Neural cell (in vitro differentiated cells): ENCODE data around the gene PRODH2. TPM values are rescaled to one million over a fixed set of nuclear protein-coding genes. Genes with fewer than 3 reads are reported as not detected.
"Not testable (repeated sequence)": the region's sequence is repeated elsewhere in the genome, so short reads cannot be mapped to it uniquely, and the experiment has no call there.

Source experiments
- H2AFZ ChIP-seq: fragments of 200-600, 300-800 bp; sonication (generic), shearing (Covaris generic); 2 replicates; pipeline ENCODE4 v1.6.0; 2014; ENCODE audit warnings: low read depth, mild to moderate bottlenecking, antibody characterized with exemption, low read length, moderate library complexity
- H3F3A ChIP-seq: fragments of 200-600 bp; shearing (Covaris generic); 2 replicates; pipeline ENCODE4 v1.6.1; 2016; ENCODE audit warnings: mild to moderate bottlenecking, moderate library complexity, mixed read lengths, antibody characterized with exemption, low read length; ENCODE audit not compliant: insufficient read depth, poor library complexity, severe bottlenecking
- H3K27ac ChIP-seq: fragments of 200-600, 300-800 bp; sonication (generic), shearing (Covaris generic); 2 replicates; pipeline ENCODE4 v1.5.1; 2014; ENCODE audit warnings: mild to moderate bottlenecking, low read length, moderate library complexity
- H3K27me3 ChIP-seq: fragments of 300-800, 200-600 bp; sonication (generic), shearing (Covaris generic); 2 replicates; pipeline ENCODE4 v1.6.0; 2014; ENCODE audit warnings: mild to moderate bottlenecking, low read depth, low read length, moderate library complexity; ENCODE audit not compliant: insufficient read depth
- H3K36me3 ChIP-seq: fragments of 300-800, 200-600 bp; sonication (generic), shearing (Covaris generic); 2 replicates; pipeline ENCODE4 v1.5.1; 2014; ENCODE audit warnings: mild to moderate bottlenecking, antibody characterized with exemption, low read length, moderate library complexity; ENCODE audit not compliant: insufficient read depth
- H3K4me2 ChIP-seq: fragments of 300-800, 200-600 bp; sonication (generic), shearing (Covaris generic); 2 replicates; pipeline ENCODE4 v1.6.0; 2014; ENCODE audit warnings: mild to moderate bottlenecking, low read length
- H3K4me3 ChIP-seq: fragments of 300-800, 200-600 bp; sonication (generic), shearing (Covaris generic); 2 replicates; pipeline ENCODE4 v1.5.1; 2014; ENCODE audit warnings: mild to moderate bottlenecking, low read length, moderate library complexity
- H3K79me2 ChIP-seq: fragments of 200-600 bp; shearing (Covaris generic); replicated peaks from 2 replicates; pipeline ENCODE4 v1.6.0; 2014; ENCODE audit warnings: mild to moderate bottlenecking, low read length, moderate library complexity; ENCODE audit not compliant: insufficient read depth
- H3K9ac ChIP-seq: fragments of 300-800, 200-600 bp; sonication (generic), shearing (Covaris generic); 2 replicates; pipeline ENCODE4 v1.6.1; 2016; ENCODE audit warnings: mild to moderate bottlenecking, low read length, mixed read lengths
- H3K9me2 ChIP-seq: fragments of 200-600 bp; shearing (Covaris generic); 2 replicates; pipeline ENCODE4 v1.6.1; 2016; ENCODE audit warnings: mild to moderate bottlenecking, low read length, mixed read lengths; ENCODE audit not compliant: insufficient read depth
- H3K9me3 ChIP-seq: fragments of 200-600, 300-800 bp; sonication (generic), shearing (Covaris generic); 2 replicates; pipeline ENCODE4 v1.6.1; 2016; ENCODE audit warnings: mild to moderate bottlenecking, mixed run types, low read length, moderate library complexity, mixed read lengths
- H4K20me1 ChIP-seq: fragments of 200-600 bp; shearing (Covaris generic); 2 replicates; pipeline ENCODE4 v1.6.1; 2016; ENCODE audit warnings: mild to moderate bottlenecking, mixed run types; ENCODE audit not compliant: insufficient read depth
- CTCF ChIP-seq: fragments of 450-650 bp; IDR thresholded peaks from 2 replicates; pipeline ENCODE4 v1.5.1; 2014; ENCODE audit warnings: antibody characterized with exemption, mild to moderate bottlenecking, moderate library complexity; ENCODE audit not compliant: poor library complexity, severe bottlenecking
- EP300 ChIP-seq: fragments of 450-650 bp; conservative IDR thresholded peaks from 2 replicates; pipeline ENCODE4 v1.6.1; 2014; ENCODE audit warnings: antibody characterized with exemption, mild to moderate bottlenecking, moderate library complexity; ENCODE audit not compliant: poor library complexity, severe bottlenecking
- EZH2 ChIP-seq: fragments of 200-600, 300-800 bp; shearing (Covaris generic), sonication (generic); IDR thresholded peaks from 2 replicates; pipeline ENCODE4 v1.6.1; 2014; ENCODE audit warnings: antibody characterized with exemption, low read length, borderline replicate concordance, mild to moderate bottlenecking; ENCODE audit not compliant: insufficient read depth, poor library complexity, severe bottlenecking
- MXI1 ChIP-seq: fragments of 450-650 bp; conservative IDR thresholded peaks from 2 replicates; pipeline ENCODE4 v1.6.1; 2014; ENCODE audit warnings: antibody characterized with exemption, mild to moderate bottlenecking; ENCODE audit not compliant: poor library complexity, severe bottlenecking
- POLR2AphosphoS5 ChIP-seq: IDR thresholded peaks from 2 replicates; pipeline ENCODE4 v1.6.1; 2012
- RAD21 ChIP-seq: fragments of 450-650 bp; conservative IDR thresholded peaks from 2 replicates; pipeline ENCODE4 v1.6.1; 2014; ENCODE audit warnings: antibody characterized with exemption, mild to moderate bottlenecking, moderate library complexity
- REST ChIP-seq: IDR thresholded peaks from 2 replicates; pipeline ENCODE4 v1.6.1; 2012; ENCODE audit warnings: borderline replicate concordance
- SMC3 ChIP-seq: fragments of 450-650 bp; conservative IDR thresholded peaks from 2 replicates; pipeline ENCODE4 v1.6.1; 2014; ENCODE audit warnings: antibody characterized with exemption, mild to moderate bottlenecking, moderate library complexity; ENCODE audit not compliant: poor library complexity
- TAF1 ChIP-seq: IDR thresholded peaks from 2 replicates; pipeline ENCODE4 v1.6.1; 2012; ENCODE audit warnings: low read depth
- polyA plus RNA-seq: library from polyadenylated mRNA; depleted of rRNA; stranded (reverse); fragments of >200 nt; gene quantifications from 2 replicates; pipeline ENCODE4 v1.2.3, GENCODE V29; 2014

The PRODH2 gene
- polyA plus RNA-seq, 1 donor from 2014 or later, result not detected

- Histone ChIP-seq H3K9ac (no peak overlapping the region), H3K9me2 (no peaks in the 10 kb centered on the region), H3K36me3 (no peaks in the 10 kb centered on the region), H3K27me3 (peaks cover 19% of the 10 kb centered on the region), H3K27ac (no peak overlapping the region), H3K4me2 (no peak overlapping the region), H2AFZ (no peak overlapping the region), H3K9me3 (no peaks in the 10 kb centered on the region), H3K79me2 (no peaks in the 10 kb centered on the region), H4K20me1 (no peaks in the 10 kb centered on the region), H3K4me3 (no peak overlapping the region), H3F3A (no peaks in the 10 kb centered on the region)
- TF ChIP-seq RAD21 (no peak), EZH2 (no peak), MXI1 (no peak), POLR2AphosphoS5 (no peak), REST (no peak), CTCF (no peak), SMC3 (no peak), EP300 (no peak), TAF1 (no peak)
Measured at GRCh38 chr19:35797663-35798062, 15.0 kb downstream of the PRODH2 start.

- Histone ChIP-seq H3K4me2 (no peak overlapping the region), H3K9ac (no peak overlapping the region), H3K4me3 (no peak overlapping the region), H2AFZ (no peak overlapping the region), H3K36me3 (no peaks in the 10 kb centered on the region), H3K9me3 (no peaks in the 10 kb centered on the region), H3K27ac (no peak overlapping the region), H3F3A (no peaks in the 10 kb centered on the region), H3K9me2 (no peaks in the 10 kb centered on the region), H3K79me2 (no peaks in the 10 kb centered on the region), H3K27me3 (peaks cover 19% of the 10 kb centered on the region), H4K20me1 (no peaks in the 10 kb centered on the region)
- TF ChIP-seq RAD21 (no peak), POLR2AphosphoS5 (no peak), TAF1 (no peak), MXI1 (no peak), EZH2 (no peak), EP300 (no peak), REST (no peak)
Measured at GRCh38 chr19:35796645-35797542, 15.8 kb downstream of the PRODH2 start.

- H4K20me1 ChIP-seq, H2AFZ ChIP-seq, H3K36me3 ChIP-seq, H3K4me3 ChIP-seq, H3K4me2 ChIP-seq, H3K9me3 ChIP-seq, H3K27ac ChIP-seq, H3K9ac ChIP-seq, H3F3A ChIP-seq, H3K9me2 ChIP-seq, H3K79me2 ChIP-seq: not testable (repeated sequence)
- peaks cover 19% of the 10 kb centered on the region for H3K27me3 ChIP-seq
Measured at GRCh38 chr19:35795564-35795963, 17.1 kb downstream of the PRODH2 start.
